ENCODE data around the gene MAP2K7. TPM values are rescaled to one million over a fixed set of nuclear protein-coding genes. Genes with fewer than 3 reads are reported as not detected.

The MAP2K7 gene
- total RNA-seq, 4 donors from 2014 or later, result 9.9 to 16.2 (median 12.4) TPM

DNA sequence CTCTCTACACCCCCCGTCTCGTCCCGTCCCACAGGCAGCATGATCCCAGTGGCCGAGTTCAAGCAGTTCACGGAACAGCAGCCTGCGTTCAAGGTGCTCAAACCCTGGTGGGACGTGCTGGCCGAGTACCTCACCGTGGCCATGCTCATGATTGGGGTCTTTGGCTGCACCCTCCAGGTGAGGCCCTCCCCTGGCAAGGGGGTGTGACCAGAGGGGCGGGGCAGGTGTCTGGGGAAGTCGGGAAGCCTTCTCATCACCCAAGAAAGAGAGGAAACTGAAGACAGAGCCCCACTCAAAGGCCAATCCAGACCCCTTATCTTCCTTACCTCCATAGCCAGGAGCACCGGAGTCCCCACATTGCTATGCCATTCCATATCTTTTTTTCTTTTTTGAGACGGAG is 8.1 kb upstream of the MAP2K7 start:
- TF ChIP-seq, protein P1, sequence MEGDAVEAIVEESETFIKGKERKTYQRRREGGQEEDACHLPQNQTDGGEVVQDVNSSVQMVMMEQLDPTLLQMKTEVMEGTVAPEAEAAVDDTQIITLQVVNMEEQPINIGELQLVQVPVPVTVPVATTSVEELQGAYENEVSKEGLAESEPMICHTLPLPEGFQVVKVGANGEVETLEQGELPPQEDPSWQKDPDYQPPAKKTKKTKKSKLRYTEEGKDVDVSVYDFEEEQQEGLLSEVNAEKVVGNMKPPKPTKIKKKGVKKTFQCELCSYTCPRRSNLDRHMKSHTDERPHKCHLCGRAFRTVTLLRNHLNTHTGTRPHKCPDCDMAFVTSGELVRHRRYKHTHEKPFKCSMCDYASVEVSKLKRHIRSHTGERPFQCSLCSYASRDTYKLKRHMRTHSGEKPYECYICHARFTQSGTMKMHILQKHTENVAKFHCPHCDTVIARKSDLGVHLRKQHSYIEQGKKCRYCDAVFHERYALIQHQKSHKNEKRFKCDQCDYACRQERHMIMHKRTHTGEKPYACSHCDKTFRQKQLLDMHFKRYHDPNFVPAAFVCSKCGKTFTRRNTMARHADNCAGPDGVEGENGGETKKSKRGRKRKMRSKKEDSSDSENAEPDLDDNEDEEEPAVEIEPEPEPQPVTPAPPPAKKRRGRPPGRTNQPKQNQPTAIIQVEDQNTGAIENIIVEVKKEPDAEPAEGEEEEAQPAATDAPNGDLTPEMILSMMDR (IDR thresholded peaks at IDR 0.05; ENCODE audit: low read depth), result no peak

DNA sequence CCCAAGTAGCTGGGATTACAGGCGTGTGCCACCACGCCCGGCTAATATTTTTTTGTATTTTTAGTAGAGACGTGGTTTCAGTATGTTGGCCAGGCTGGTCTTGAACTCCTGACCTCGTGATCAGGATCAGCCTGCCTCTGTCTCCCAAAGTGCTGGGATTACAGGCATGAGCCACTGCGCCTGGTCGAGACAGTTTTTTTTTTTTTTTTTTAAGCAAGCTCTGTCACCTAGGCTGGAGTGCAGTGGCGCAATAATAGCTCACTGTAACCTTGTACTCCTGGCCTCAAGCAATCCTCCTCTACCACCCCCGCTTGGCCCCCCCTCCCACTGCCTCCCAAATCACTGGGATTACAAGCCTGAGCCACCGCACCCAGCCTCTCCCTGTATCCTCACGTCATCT is 6.4 kb upstream of the MAP2K7 start:
- TF ChIP-seq, protein P1 (IDR thresholded peaks at IDR 0.05; ENCODE audit: low read depth), result no peak

DNA sequence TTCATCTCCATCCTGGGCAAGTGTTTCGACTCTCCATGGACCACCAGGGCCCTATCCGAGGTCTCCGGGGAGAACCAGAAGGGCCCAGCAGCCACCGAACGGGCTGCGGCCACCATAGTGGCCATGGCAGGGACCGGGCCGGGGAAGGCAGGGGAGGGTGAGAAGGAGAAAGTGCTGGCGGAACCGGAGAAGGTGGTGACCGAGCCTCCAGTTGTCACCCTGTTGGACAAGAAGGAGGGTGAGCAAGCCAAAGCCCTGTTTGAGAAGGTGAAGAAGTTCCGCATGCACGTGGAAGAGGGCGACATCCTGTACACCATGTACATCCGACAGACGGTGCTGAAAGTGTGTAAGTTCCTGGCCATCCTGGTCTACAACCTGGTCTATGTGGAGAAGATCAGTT is 4.7 kb upstream of the MAP2K7 start:
- TF ChIP-seq, protein P1 (IDR thresholded peaks at IDR 0.05; ENCODE audit: low read depth), result no peak

DNA sequence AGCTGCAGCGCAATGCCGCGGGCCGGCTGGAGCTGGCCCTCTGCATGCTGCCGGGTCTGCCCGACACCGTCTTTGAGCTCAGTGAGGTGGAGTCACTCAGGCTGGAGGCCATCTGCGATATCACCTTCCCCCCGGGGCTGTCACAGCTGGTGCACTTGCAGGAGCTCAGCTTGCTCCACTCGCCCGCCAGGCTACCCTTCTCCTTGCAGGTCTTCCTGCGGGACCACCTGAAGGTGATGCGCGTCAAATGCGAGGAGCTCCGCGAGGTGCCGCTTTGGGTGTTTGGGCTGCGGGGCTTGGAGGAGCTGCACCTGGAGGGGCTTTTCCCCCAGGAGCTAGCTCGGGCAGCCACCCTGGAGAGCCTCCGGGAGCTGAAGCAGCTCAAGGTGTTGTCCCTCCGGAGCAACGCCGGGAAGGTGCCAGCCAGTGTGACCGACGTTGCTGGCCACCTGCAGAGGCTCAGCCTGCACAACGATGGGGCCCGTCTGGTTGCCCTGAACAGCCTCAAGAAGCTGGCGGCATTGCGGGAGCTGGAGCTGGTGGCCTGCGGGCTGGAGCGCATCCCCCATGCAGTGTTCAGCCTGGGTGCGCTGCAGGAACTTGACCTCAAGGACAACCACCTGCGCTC is 3.8 kb upstream of the MAP2K7 start:
- TF ChIP-seq, protein P1 (IDR thresholded peaks at IDR 0.05; ENCODE audit: low read depth), result no peak

DNA sequence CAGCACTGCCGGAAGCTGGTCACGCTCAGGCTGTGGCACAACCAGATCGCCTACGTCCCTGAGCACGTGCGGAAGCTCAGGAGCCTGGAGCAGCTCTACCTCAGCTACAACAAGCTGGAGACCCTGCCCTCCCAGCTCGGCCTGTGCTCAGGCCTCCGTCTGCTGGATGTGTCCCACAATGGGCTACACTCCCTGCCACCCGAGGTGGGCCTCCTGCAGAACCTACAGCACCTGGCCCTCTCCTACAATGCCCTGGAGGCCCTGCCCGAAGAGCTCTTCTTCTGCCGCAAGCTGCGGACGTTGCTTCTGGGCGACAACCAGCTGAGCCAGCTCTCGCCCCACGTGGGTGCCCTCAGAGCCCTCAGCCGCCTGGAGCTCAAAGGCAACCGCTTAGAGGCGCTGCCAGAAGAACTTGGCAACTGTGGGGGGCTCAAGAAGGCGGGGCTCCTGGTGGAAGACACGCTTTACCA is 3.2 kb upstream of the MAP2K7 start:
- TF ChIP-seq, protein P1 (IDR thresholded peaks at IDR 0.05; ENCODE audit: low read depth), result no peak

DNA sequence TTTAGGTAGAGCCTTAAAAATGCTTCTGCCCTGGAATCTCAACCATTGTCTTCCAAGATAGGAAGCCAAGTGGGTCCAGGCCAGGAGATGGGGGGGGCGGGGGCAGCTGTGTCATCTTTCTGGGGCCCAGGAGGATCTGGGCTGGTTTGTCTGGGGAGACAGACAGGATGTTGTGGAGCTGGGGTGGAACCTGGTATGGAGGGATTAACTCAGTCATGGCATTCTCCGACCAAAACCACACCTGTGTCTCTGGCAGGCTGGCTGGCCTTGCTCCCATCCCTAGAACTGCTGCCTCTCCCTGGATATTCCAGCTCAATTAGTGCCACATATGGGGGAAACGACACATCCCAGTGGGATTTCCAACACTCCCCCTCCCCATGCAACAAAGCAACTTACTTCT is 2.7 kb upstream of the MAP2K7 start:
- TF ChIP-seq, protein P1 (IDR thresholded peaks at IDR 0.05; ENCODE audit: low read depth), result no peak

DNA sequence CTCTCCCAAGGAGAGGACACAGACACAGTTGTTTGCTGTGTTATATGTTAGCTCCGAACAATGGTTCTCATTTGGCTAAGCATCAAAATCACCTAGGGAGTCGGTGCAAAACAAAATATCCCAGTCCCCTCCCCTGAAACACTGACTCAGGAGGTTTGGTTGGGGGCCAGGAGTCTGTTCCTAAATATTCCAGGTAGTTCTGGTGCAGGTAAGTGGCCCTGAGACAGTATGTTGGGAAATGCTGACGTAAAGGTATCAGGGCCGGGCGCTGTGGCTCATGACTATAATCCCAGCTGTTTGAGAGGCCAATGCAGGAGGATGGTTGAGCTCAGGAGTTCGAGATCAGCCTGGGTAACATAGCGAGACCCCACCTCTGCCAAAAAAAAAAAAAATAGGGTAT is 2.3 kb upstream of the MAP2K7 start:
- TF ChIP-seq, protein P1 (IDR thresholded peaks at IDR 0.05; ENCODE audit: low read depth), result no peak

Data from subcutaneous adipose tissue (tissue), 4 donors.